HepG2 (cell line): ENCODE measurements around the gene SERPINB6. TPM values are rescaled to one million over a fixed set of nuclear protein-coding genes. Genes with fewer than 3 reads are reported as not detected.

ENCODE experiments used
- ADNP ChIP-seq: sonication (generic); formaldehyde crosslinking; IDR thresholded peaks from 2 replicates; pipeline ENCODE4 v1.4.0; 2020; ENCODE audit warnings: missing genetic modification reagents
- CBX5 ChIP-seq: sonication (generic); formaldehyde crosslinking; IDR thresholded peaks from 2 replicates; pipeline ENCODE4 v1.4.0; 2020; ENCODE audit warnings: missing genetic modification reagents, borderline replicate concordance
- E2F2 ChIP-seq: sonication (generic); formaldehyde crosslinking; IDR thresholded peaks from 2 replicates; pipeline ENCODE4 v1.4.0; 2020; ENCODE audit warnings: missing genetic modification reagents, borderline replicate concordance
- MED13 ChIP-seq: sonication (generic); formaldehyde crosslinking; IDR thresholded peaks from 2 replicates; pipeline ENCODE4 v1.5.0; 2020; ENCODE audit warnings: missing genetic modification reagents
- MLLT10 ChIP-seq: sonication (generic); formaldehyde crosslinking; IDR thresholded peaks from 2 replicates; pipeline ENCODE4 v1.4.0; 2020; ENCODE audit warnings: missing genetic modification reagents
- MLXIP ChIP-seq: sonication (generic); formaldehyde crosslinking; IDR thresholded peaks from 2 replicates; pipeline ENCODE4 v1.9.0; 2021; ENCODE audit warnings: missing genetic modification reagents, borderline replicate concordance
- NCOR1 ChIP-seq: fragments of 200-600 bp; sonication (generic); IDR thresholded peaks from 2 replicates; pipeline ENCODE4 v1.7.0; 2017; ENCODE audit warnings: antibody characterized with exemption, low read length, borderline replicate concordance
- NR2F2 ChIP-seq: IDR thresholded peaks from 2 replicates; pipeline ENCODE4 v1.6.1; 2012; ENCODE audit warnings: low read depth, inconsistent platforms, borderline replicate concordance
- SAP130 ChIP-seq: IDR thresholded peaks from 2 replicates; pipeline ENCODE4 v1.6.1; 2016; ENCODE audit warnings: low read depth
- SMAD3 ChIP-seq: sonication (generic); formaldehyde crosslinking; IDR thresholded peaks from 2 replicates; pipeline ENCODE4 v1.4.0; 2020; ENCODE audit warnings: missing genetic modification reagents
- ZNF333 ChIP-seq: sonication (generic); formaldehyde crosslinking; IDR thresholded peaks from 2 replicates; pipeline ENCODE4 v1.4.0; 2020; ENCODE audit warnings: mild to moderate bottlenecking, missing genetic modification reagents, borderline replicate concordance
- ZNF547 ChIP-seq: sonication (generic); formaldehyde crosslinking; IDR thresholded peaks from 2 replicates; pipeline ENCODE4 v1.5.1; 2020; ENCODE audit warnings: mild to moderate bottlenecking, missing genetic modification reagents
- polyA plus RNA-seq, 8 experiments: library from polyadenylated mRNA; depleted of rRNA in 3 of 8; stranded (reverse) in 7 of 8; unstranded in 1 of 8; fragments of >200 nt; fragmentation: Illumina TruSeq in 4 of 8; extraction: Trizol in 4 of 8; gene quantifications; 2 replicates each; pipeline versions ENCODE4 v1.2.1 to v1.2.3, GENCODE V29; 2011 to 2016; ENCODE audit warnings: low read depth in 4 of 8, missing spikeins in 1 of 8, mixed read lengths in 1 of 8; ENCODE audit not compliant: insufficient read depth in 1 of 8
- total RNA-seq, 5 experiments: library from RNA; depleted of rRNA; stranded (reverse); fragments of >200 nt; fragmentation: Illumina TruSeq; extraction: Trizol; gene quantifications; 2 replicates each; pipeline ENCODE4 v1.2.3, GENCODE V29; 2016; ENCODE audit warnings: low read depth in 1 of 5
- TF ChIP-seq, protein P1 (sequence below): sonication (generic); formaldehyde crosslinking; IDR thresholded peaks from one replicate; pipeline ENCODE4 v1.5.1; 2020; ENCODE audit warnings: mild to moderate bottlenecking, missing genetic modification reagents; ENCODE audit errors: not compliant biosample characterization

Gene SERPINB6
- total and polyA plus RNA-seq, 2 of the 13 experiments (the other 11 are each of a cell fraction or from before 2014, with no cell fraction given), result 38.2 to 61.3 TPM

DNA sequence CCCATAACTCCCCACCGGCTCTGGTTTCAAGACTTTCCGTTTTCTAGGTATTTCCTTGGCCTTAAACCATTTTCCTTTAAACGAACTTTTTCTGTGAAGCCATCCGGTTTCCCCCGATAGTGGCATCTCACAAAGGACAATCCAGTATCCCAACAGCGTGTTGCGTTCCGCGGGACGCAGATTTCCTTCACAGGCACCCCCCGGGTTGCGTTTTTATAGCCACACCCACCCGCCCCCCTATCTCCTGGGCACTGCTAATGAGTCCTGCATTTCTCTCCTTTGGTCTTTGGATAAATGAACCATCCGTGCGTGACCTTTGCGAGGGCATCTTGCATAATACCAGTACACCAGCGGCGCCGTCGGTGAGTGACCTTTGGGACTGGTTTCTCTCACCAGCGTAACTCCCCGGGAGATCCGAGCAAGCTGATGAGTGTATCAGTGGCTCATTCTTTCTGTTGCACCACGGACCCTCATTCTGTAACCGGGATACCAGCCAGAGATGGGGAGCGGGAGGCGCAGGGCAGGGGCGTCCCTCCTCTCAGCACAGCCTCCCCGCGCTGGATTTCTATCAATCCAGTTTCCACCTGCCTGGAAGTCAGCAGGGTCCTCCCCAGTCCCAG lies 27.7 kb upstream of the SERPINB6 start (continued):
- TF ChIP-seq, protein P1, sequence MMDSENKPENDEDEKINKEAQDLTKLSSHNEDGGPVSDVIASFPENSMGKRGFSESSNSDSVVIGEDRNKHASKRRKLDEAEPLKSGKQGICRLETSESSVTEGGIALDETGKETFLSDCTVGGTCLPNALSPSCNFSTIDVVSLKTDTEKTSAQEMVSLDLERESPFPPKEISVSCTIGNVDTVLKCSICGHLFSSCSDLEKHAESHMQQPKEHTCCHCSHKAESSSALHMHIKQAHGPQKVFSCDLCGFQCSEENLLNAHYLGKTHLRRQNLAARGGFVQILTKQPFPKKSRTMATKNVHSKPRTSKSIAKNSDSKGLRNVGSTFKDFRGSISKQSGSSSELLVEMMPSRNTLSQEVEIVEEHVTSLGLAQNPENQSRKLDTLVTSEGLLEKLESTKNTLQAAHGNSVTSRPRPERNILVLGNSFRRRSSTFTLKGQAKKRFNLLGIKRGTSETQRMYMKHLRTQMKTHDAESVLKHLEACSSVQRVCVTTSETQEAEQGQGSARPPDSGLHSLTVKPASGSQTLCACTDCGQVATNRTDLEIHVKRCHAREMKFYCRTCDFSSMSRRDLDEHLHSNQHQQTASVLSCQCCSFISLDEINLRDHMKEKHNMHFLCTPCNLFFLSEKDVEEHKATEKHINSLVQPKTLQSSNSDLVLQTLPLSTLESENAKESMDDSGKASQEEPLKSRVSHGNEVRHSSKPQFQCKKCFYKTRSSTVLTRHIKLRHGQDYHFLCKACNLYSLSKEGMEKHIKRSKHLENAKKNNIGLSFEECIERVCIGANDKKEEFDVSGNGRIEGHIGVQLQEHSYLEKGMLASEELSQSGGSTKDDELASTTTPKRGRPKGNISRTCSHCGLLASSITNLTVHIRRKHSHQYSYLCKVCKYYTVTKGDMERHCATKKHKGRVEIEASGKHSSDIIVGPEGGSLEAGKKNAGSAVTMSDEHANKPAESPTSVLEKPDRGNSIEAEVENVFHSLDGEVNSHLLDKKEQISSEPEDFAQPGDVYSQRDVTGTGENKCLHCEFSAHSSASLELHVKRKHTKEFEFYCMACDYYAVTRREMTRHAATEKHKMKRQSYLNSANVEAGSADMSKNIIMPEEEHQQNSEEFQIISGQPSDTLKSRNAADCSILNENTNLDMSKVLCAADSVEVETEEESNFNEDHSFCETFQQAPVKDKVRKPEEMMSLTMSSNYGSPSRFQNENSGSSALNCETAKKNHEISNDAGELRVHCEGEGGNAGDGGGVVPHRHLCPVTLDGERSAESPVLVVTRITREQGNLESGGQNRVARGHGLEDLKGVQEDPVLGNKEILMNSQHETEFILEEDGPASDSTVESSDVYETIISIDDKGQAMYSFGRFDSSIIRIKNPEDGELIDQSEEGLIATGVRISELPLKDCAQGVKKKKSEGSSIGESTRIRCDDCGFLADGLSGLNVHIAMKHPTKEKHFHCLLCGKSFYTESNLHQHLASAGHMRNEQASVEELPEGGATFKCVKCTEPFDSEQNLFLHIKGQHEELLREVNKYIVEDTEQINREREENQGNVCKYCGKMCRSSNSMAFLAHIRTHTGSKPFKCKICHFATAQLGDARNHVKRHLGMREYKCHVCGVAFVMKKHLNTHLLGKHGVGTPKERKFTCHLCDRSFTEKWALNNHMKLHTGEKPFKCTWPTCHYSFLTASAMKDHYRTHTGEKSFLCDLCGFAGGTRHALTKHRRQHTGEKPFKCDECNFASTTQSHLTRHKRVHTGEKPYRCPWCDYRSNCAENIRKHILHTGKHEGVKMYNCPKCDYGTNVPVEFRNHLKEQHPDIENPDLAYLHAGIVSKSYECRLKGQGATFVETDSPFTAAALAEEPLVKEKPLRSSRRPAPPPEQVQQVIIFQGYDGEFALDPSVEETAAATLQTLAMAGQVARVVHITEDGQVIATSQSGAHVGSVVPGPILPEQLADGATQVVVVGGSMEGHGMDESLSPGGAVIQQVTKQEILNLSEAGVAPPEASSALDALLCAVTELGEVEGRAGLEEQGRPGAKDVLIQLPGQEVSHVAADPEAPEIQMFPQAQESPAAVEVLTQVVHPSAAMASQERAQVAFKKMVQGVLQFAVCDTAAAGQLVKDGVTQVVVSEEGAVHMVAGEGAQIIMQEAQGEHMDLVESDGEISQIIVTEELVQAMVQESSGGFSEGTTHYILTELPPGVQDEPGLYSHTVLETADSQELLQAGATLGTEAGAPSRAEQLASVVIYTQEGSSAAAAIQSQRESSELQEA, result no peak
- peak; percentile 95 for TF ChIP-seq NR2F2
- TF ChIP-seq MLLT10 (CRISPR knock-in tag), result no peak
- TF ChIP-seq SAP130, result peak; percentile 70
- peak; percentile 22; the same call in 1 of the 2 replicates for TF ChIP-seq ZNF547 (CRISPR knock-in tag)
- TF ChIP-seq ADNP, result 0 out of 2 replicates have a peak, but pooled peaks have one; percentile 17
- no peak; the same call in 1 of the 2 replicates for TF ChIP-seq E2F2 (CRISPR knock-in tag)
- TF ChIP-seq SMAD3 (CRISPR knock-in tag), result peak; percentile 52; the same call in 1 of the 2 replicates
- TF ChIP-seq MLXIP (CRISPR knock-in tag), result no peak
- TF ChIP-seq ZNF333 (CRISPR knock-in tag), result no peak
- peak; percentile 100 for TF ChIP-seq NCOR1
- peak; percentile 71; the same call in 1 of the 2 replicates for TF ChIP-seq CBX5 (CRISPR knock-in tag)
- TF ChIP-seq MED13 (CRISPR knock-in tag), result peak; percentile 76; the same call in 1 of the 2 replicates
